GM20000 (cell line): Measurements from ENCODE around the gene PACS1.
"Not testable (repeated sequence)": the region's sequence is repeated elsewhere in the genome, so short reads cannot be mapped to it uniquely, and the experiment has no call there.

Experiments
- DNase-seq: peaks from one replicate; pipeline ENCODE4 v3.0.0; 2012; ENCODE audit warnings: low spot score
- TF ChIP-seq, protein P1 (sequence below): IDR thresholded peaks from 2 replicates; pipeline ENCODE4 v1.5.1; 2012; ENCODE audit warnings: mild to moderate bottlenecking, control low read depth; ENCODE audit errors: extremely low read depth, missing control alignments

PACS1 gene

DNA sequence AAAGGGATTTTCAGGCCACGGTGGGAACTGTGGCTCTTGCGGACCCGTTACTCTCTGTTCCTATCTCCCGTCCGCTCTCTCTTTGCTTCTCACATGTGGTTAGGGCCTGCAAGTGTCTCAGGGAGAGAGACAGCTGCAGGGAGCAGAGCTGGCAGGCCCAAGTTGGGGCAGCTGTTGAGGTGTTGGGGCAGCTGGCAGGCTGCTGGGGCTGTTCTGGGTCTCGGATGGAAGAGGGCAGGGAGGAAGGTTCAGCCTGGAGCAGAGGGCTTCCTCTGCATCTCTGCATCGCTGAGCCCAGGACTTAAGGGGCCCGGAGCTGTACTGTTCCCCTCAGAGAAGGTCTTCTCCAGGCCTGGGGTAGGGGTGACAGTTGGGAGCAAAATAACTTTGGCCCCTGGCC is 205.3 kb downstream of the PACS1 start:
- TF ChIP-seq, protein P1, sequence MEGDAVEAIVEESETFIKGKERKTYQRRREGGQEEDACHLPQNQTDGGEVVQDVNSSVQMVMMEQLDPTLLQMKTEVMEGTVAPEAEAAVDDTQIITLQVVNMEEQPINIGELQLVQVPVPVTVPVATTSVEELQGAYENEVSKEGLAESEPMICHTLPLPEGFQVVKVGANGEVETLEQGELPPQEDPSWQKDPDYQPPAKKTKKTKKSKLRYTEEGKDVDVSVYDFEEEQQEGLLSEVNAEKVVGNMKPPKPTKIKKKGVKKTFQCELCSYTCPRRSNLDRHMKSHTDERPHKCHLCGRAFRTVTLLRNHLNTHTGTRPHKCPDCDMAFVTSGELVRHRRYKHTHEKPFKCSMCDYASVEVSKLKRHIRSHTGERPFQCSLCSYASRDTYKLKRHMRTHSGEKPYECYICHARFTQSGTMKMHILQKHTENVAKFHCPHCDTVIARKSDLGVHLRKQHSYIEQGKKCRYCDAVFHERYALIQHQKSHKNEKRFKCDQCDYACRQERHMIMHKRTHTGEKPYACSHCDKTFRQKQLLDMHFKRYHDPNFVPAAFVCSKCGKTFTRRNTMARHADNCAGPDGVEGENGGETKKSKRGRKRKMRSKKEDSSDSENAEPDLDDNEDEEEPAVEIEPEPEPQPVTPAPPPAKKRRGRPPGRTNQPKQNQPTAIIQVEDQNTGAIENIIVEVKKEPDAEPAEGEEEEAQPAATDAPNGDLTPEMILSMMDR: no peak
- DNase-seq: no peak

DNA sequence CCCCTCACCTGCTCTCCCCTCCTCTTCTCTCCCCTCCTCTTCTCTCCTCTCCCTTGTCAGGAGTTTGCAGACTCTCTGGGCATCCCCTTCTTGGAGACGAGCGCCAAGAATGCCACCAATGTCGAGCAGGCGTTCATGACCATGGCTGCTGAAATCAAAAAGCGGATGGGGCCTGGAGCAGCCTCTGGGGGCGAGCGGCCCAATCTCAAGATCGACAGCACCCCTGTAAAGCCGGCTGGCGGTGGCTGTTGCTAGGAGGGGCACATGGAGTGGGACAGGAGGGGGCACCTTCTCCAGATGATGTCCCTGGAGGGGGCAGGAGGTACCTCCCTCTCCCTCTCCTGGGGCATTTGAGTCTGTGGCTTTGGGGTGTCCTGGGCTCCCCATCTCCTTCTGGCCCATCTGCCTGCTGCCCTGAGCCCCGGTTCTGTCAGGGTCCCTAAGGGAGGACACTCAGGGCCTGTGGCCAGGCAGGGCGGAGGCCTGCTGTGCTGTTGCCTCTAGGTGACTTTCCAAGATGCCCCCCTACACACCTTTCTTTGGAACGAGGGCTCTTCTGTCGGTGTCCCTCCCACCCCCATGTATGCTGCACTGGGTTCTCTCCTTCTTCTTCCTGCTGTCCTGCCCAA is 206.0 kb downstream of the PACS1 start:
- TF ChIP-seq, protein P1: no peak
- DNase-seq: no peak

DNA sequence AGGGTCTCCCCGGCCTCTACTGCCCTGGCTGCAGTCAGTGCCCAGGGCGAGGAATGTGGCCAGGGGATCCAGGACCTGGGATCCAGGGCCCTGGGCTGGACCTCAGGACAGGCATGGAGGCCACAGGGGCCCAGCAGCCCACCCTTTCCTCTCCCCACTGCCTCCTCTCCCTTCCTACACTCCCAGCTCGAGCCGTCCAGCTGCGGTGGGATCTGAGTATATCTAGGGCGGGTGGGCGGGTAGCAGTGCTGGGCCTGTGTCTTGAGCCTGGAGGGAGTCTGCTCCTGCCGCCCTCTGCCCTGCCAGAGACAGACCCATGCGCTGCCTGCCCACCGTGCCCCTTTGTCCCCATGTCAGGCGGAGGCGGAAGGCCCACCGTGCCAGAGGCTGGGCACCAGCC is 206.5 kb downstream of the PACS1 start:
- DNase-seq: not testable (repeated sequence)

DNA sequence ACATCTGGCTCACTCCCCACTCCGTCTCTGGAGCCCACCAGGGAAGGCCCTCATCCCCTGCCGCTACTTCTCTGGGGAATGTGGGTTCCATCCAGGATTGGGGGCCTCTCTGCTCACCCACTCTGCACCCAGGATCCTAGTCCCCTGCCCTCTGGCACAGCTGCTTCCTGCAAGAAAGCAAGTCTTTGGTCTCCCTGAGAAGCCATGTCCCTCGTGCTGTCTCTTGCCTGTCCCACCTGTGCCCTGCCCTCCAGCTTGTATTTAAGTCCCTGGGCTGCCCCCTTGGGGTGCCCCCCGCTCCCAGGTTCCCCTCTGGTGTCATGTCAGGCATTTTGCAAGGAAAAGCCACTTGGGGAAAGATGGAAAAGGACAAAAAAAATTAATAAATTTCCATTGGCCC is 207.0 kb downstream of the PACS1 start:
- DNase-seq: not testable (repeated sequence)

DNA sequence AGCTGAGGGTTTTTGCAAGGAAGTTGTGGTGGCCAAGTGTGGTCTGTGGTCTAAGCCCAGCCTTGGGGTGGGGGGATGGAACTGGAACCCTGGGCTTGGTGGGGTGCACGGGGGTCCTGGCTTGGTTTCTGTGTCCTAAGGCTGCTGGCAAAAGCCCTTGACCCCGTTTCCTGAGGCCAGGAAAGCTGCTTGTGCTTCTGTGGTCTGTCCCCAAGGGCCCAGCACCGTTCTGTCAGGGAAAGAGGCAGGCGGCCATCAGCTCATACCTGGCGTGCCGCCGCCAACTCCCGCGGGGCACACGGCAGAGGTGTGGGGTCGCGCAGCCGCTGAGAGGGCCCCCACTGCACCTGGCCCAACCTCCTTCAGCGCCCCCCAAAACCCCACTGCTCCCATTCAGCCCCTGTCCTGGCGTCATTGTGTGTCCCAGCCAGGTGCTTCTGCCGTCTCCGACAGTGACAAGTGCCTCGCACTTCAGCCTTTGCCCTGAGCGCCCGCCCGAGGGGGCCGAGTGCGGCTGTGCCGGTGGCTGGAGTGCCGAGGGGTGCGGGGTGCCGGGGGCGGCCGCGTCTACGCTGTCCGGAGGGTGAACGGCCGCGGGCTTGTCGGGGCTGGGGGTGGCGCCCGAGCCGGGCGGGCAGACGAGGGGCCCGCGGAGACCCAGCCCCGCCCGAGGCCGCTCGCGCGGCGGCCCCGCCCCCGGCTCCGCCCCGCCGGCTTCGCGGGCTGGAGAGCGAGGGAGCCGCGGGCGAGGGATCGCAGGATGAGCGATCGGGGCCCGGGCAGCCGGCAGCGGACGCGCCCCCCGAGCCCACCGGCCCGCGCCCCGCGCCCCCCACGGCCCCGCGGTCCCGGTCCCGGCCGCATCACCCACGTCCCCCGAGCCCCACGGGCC is 207.6 kb downstream of the PACS1 start, which contains the start of gene CNIH2:
Gene CNIH2, plus strand, starts transcription at position 705 of the 892 bp plus-strand sequence. CDS start 282 bp downstream, outside the sequence.
- TF ChIP-seq, protein P1: no peak
- DNase-seq: peak; percentile 82

DNA sequence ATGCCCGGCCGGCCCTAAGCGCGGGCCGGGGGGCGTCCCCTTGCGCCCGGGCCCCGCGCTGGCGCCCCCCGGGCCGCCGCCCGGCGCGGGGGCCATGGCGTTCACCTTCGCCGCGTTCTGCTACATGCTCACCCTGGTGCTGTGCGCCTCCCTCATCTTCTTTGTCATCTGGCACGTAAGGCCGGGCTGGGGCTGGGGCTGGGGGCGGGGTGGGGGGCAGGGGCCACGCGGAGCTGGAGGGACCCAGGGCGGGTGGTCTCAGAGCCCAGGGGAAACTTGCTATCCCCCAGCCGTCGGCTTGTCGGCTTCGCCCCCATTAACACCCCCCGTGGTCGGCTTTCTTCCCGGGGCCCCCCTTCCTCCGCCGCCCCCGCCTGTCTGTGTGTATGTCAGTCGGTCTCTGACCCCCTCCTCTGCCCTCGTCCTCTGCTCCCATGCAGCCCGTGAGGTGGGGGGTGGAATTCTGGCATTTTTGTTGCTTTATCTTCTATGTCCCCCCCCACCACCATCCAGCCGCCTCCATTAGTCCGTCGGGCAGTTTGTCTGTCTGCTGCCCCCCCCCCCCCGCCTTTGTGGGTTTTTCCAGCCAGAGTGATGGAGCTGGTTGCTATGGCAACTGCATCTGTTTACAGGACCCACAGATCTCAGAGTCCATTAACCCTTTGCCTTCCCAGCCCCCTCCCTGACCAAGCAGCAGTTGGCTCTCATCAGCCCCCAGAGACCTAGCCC is 208.5 kb downstream of the PACS1 start:
- peak; percentile 42 for DNase-seq
- TF ChIP-seq, protein P1: no peak

DNA sequence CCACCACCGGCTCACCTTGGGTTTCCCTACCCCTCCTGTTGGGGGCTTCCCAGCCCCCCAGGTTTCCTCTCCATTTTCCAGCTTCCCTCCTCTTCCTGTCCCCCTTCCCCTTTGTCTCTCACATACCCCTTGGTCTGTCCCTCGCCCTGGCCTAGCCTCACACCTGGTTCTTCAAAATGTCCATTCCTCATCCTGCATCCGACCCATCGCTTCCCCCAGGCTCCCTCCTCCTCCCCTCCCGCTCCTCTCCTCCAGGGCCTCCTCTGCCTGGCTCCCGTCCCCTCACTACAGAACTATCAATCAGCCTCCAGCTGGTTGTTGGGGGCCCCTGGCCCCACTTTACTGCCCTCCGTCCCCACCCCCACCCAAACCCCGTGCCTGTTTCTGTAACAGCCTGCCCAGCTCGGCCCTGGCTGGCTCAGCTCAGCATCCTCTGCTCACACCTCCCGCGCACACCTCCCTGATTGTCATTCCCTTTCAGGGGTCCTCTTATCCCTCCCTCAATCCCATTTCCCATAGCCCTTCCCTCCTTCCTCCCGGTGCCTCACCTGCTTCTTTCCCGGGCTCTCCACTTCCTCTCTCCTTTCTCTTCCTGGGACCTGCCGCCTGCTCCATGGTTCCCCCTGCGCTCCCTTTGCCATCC is 209.1 kb downstream of the PACS1 start:
- TF ChIP-seq, protein P1: no peak
- no peak for DNase-seq

DNA sequence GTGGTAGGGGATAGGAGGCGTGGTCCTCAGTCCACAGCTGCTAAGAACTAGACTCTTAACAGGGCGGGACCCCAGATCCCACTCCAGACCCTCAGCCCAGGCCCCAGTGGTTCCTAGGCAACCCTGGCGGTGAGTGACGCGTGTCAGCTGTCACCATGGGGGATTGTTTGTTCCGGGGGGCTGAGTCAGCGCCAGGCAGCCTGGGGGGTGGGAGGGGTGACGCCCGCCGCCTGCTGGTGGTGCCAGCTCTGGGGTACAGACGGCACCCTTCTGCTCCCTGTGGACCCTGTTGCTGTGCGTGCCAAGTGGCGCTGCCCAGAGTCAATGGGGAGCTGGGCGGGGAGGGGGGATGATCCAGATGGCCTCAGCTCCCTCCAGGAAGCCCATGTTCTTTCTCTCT is 210.4 kb downstream of the PACS1 start:
- DNase-seq: no peak
- TF ChIP-seq, protein P1: no peak
